Liver (tissue), 3 donors: ENCODE results near the gene VPS26A.

Source experiments
- RAD21 ChIP-seq, 2 donors: IDR thresholded peaks; 2 replicates each; pipeline ENCODE4 v1.6.1; 2016; ENCODE audit warnings: antibody characterized with exemption in 2 of 2, mild to moderate bottlenecking in 2 of 2
- RXRA ChIP-seq, 2 donors: IDR thresholded peaks; 2 replicates each; pipeline ENCODE4 v1.6.1; 2017 to 2018; ENCODE audit warnings: antibody characterized with exemption in 2 of 2, mild to moderate bottlenecking in 1 of 2
- TF ChIP-seq, protein P1 (sequence below): IDR thresholded peaks from 2 replicates; pipeline ENCODE4 v1.6.1; 2016; ENCODE audit warnings: antibody characterized with exemption
- TF ChIP-seq, protein P2 (sequence below): fragments of 150-350 bp; IDR thresholded peaks from 2 replicates; pipeline ENCODE4 v1.5.1; 2017; ENCODE audit warnings: improper control_type of control experiment, low read depth, low read length; ENCODE audit not compliant: missing input control
- TF ChIP-seq, protein P3 (sequence below): IDR thresholded peaks from 2 replicates; pipeline ENCODE4 v1.6.1; 2016; ENCODE audit warnings: antibody characterized with exemption, mild to moderate bottlenecking
- donor health status: healthy.
- donor health status: healthy.

DNA sequence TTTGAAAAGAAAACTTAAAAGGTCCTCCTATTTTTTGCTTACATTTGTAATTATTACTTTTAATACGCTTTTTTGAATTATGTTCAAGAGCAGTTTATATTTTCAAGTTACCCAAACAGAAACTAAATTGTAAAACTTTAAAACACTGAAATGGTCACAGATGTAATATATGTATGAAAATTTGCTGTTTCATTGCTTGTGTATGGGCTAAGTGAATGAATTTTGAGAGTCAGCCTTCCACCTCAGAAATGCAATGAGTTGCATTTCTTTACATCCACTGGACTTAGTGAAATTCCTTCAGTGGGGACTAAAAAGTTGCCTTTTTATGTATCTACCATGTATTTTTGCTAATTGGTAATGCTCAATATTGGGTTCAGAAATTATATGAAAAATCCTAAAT is 1.6 kb downstream of the VPS26A start:
- TF ChIP-seq, protein P1, sequence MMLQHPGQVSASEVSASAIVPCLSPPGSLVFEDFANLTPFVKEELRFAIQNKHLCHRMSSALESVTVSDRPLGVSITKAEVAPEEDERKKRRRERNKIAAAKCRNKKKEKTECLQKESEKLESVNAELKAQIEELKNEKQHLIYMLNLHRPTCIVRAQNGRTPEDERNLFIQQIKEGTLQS: no peak
- TF ChIP-seq, protein P2, sequence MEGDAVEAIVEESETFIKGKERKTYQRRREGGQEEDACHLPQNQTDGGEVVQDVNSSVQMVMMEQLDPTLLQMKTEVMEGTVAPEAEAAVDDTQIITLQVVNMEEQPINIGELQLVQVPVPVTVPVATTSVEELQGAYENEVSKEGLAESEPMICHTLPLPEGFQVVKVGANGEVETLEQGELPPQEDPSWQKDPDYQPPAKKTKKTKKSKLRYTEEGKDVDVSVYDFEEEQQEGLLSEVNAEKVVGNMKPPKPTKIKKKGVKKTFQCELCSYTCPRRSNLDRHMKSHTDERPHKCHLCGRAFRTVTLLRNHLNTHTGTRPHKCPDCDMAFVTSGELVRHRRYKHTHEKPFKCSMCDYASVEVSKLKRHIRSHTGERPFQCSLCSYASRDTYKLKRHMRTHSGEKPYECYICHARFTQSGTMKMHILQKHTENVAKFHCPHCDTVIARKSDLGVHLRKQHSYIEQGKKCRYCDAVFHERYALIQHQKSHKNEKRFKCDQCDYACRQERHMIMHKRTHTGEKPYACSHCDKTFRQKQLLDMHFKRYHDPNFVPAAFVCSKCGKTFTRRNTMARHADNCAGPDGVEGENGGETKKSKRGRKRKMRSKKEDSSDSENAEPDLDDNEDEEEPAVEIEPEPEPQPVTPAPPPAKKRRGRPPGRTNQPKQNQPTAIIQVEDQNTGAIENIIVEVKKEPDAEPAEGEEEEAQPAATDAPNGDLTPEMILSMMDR: no peak
- TF ChIP-seq RXRA (IDR thresholded peaks at IDR 0.05) (no peak), RAD21 (IDR thresholded peaks at IDR 0.05) (no peak)
- TF ChIP-seq, protein P3, sequence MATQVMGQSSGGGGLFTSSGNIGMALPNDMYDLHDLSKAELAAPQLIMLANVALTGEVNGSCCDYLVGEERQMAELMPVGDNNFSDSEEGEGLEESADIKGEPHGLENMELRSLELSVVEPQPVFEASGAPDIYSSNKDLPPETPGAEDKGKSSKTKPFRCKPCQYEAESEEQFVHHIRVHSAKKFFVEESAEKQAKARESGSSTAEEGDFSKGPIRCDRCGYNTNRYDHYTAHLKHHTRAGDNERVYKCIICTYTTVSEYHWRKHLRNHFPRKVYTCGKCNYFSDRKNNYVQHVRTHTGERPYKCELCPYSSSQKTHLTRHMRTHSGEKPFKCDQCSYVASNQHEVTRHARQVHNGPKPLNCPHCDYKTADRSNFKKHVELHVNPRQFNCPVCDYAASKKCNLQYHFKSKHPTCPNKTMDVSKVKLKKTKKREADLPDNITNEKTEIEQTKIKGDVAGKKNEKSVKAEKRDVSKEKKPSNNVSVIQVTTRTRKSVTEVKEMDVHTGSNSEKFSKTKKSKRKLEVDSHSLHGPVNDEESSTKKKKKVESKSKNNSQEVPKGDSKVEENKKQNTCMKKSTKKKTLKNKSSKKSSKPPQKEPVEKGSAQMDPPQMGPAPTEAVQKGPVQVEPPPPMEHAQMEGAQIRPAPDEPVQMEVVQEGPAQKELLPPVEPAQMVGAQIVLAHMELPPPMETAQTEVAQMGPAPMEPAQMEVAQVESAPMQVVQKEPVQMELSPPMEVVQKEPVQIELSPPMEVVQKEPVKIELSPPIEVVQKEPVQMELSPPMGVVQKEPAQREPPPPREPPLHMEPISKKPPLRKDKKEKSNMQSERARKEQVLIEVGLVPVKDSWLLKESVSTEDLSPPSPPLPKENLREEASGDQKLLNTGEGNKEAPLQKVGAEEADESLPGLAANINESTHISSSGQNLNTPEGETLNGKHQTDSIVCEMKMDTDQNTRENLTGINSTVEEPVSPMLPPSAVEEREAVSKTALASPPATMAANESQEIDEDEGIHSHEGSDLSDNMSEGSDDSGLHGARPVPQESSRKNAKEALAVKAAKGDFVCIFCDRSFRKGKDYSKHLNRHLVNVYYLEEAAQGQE: no peak
